Neutrophil (primary cell): Measurements from ENCODE around the gene RAB30.
"Not testable (repeated sequence)": the region's sequence is repeated elsewhere in the genome, so short reads cannot be mapped to it uniquely, and the experiment has no call there.

Experiments used
- H3K27ac ChIP-seq: fragments of 200-600 bp; sonication (generic); 2 replicates; pipeline ENCODE4 v1.5.1; 2016; ENCODE audit warnings: mild to moderate bottlenecking, moderate library complexity
- H3K27me3 ChIP-seq: fragments of 200-600 bp; sonication (generic); 2 replicates; pipeline ENCODE4 v1.6.0; 2016; ENCODE audit warnings: mild to moderate bottlenecking
- H3K36me3 ChIP-seq: fragments of 200-600 bp; sonication (generic); 2 replicates; pipeline ENCODE4 v1.5.1; 2017
- H3K4me1 ChIP-seq, 2 experiments: fragments of 200-600 bp in 1 of 2; sonication (generic) in 1 of 2; 1 replicate in 1 of 2; 2 replicates in 1 of 2; pipeline versions ENCODE4 v1.5.1 to v1.6.1; 2013 to 2016; ENCODE audit warnings: low read depth in 1 of 2, low read length in 1 of 2, mild to moderate bottlenecking in 1 of 2, moderate library complexity in 1 of 2; ENCODE audit not compliant: control insufficient read depth in 1 of 2, insufficient read depth in 1 of 2
- H3K4me3 ChIP-seq, 2 experiments: fragments of 200-600 bp in 1 of 2; sonication (generic) in 1 of 2; 1 replicate in 1 of 2; 2 replicates in 1 of 2; pipeline ENCODE4 v1.5.1; 2013 to 2016; ENCODE audit warnings: low read depth in 1 of 2, low read length in 1 of 2, mild to moderate bottlenecking in 1 of 2, moderate library complexity in 1 of 2
- H3K9me3 ChIP-seq: fragments of 200-600 bp; sonication (generic); 2 replicates; pipeline ENCODE4 v1.5.1; 2016
- TF ChIP-seq, protein P1 (sequence below): fragments of 200-600 bp; sonication (generic); IDR thresholded peaks from 2 replicates; pipeline ENCODE4 v1.5.1; 2016; ENCODE audit warnings: antibody characterized with exemption

Gene RAB30

GRCh38 chr11:82949352-82949751 lies 122.3 kb downstream of the RAB30 start:
- Histone ChIP-seq H3K9me3 (no peaks in the 10 kb centered on the region), H3K4me3 (no peak overlapping the region), H3K27ac (no peak overlapping the region), H3K36me3 (no peaks in the 10 kb centered on the region), H3K4me1 (no peaks in the 10 kb centered on the region), H3K27me3 (no peaks in the 10 kb centered on the region)
- TF ChIP-seq, protein P1, sequence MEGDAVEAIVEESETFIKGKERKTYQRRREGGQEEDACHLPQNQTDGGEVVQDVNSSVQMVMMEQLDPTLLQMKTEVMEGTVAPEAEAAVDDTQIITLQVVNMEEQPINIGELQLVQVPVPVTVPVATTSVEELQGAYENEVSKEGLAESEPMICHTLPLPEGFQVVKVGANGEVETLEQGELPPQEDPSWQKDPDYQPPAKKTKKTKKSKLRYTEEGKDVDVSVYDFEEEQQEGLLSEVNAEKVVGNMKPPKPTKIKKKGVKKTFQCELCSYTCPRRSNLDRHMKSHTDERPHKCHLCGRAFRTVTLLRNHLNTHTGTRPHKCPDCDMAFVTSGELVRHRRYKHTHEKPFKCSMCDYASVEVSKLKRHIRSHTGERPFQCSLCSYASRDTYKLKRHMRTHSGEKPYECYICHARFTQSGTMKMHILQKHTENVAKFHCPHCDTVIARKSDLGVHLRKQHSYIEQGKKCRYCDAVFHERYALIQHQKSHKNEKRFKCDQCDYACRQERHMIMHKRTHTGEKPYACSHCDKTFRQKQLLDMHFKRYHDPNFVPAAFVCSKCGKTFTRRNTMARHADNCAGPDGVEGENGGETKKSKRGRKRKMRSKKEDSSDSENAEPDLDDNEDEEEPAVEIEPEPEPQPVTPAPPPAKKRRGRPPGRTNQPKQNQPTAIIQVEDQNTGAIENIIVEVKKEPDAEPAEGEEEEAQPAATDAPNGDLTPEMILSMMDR, result no peak

GRCh38 chr11:82945682-82946081 lies 126.0 kb downstream of the RAB30 start:
- no peaks in the 10 kb centered on the region for H3K36me3 ChIP-seq
- TF ChIP-seq, protein P1, result no peak
- H3K27ac ChIP-seq, result no peak overlapping the region

GRCh38 chr11:82945041-82945440 lies 126.7 kb downstream of the RAB30 start:
- not testable (repeated sequence) for H3K9me3 ChIP-seq, H3K27me3 ChIP-seq, H3K27ac ChIP-seq, H3K4me1 ChIP-seq, H3K36me3 ChIP-seq, H3K4me3 ChIP-seq

More at GRCh38 chr11:82945682-82946081, 126.0 kb downstream of the RAB30 start:
- no peaks in the 10 kb centered on the region for H3K4me1 ChIP-seq
- H3K9me3 ChIP-seq, result no peaks in the 10 kb centered on the region
- H3K4me3 ChIP-seq, result no peak overlapping the region
- no peaks in the 10 kb centered on the region for H3K27me3 ChIP-seq

GRCh38 chr11:82944198-82944597 lies 127.5 kb downstream of the RAB30 start:
- no peaks in the 10 kb centered on the region for H3K9me3 ChIP-seq
- no peaks in the 10 kb centered on the region for H3K27me3 ChIP-seq
- no peaks in the 10 kb centered on the region for H3K36me3 ChIP-seq
- TF ChIP-seq, protein P1, result no peak
- H3K4me1 ChIP-seq, result no peaks in the 10 kb centered on the region
- no peak overlapping the region for H3K27ac ChIP-seq
- no peak overlapping the region for H3K4me3 ChIP-seq

- H3K36me3 ChIP-seq, H3K4me3 ChIP-seq, H3K27ac ChIP-seq, H3K4me1 ChIP-seq, H3K27me3 ChIP-seq, H3K9me3 ChIP-seq: not testable (repeated sequence)
Measured at GRCh38 chr11:82943430-82943829, 128.3 kb downstream of the RAB30 start.

GRCh38 chr11:82942376-82942775 lies 129.3 kb downstream of the RAB30 start:
- no peak overlapping the region for H3K4me3 ChIP-seq
- H3K27me3 ChIP-seq, result no peaks in the 10 kb centered on the region
- H3K4me1 ChIP-seq, result no peaks in the 10 kb centered on the region
- H3K9me3 ChIP-seq, result no peaks in the 10 kb centered on the region
- H3K36me3 ChIP-seq, result no peaks in the 10 kb centered on the region
- no peak overlapping the region for H3K27ac ChIP-seq
- TF ChIP-seq, protein P1, result no peak

GRCh38 chr11:82939456-82939855 lies 132.2 kb downstream of the RAB30 start:
- Histone ChIP-seq H3K4me1 (no peaks in the 10 kb centered on the region), H3K36me3 (peaks cover 18% of the 10 kb centered on the region), H3K27me3 (no peaks in the 10 kb centered on the region), H3K27ac (no peak overlapping the region), H3K4me3 (no peak overlapping the region), H3K9me3 (no peaks in the 10 kb centered on the region)
- TF ChIP-seq, protein P1, result no peak
